GM12878 (cell line): Measurements from ENCODE around the gene LRRTM1.

ENCODE experiments used
- CEBPB ChIP-seq, 2 experiments: fragments of 150-350 bp in 1 of 2; IDR thresholded peaks; 2 replicates each; pipeline ENCODE4 v1.6.1; 2012 to 2014; ENCODE audit warnings: low read depth in 2 of 2, low read length in 2 of 2, borderline replicate concordance in 1 of 2, inconsistent platforms in 1 of 2
- MXI1 ChIP-seq: fragments of 150-350 bp; IDR thresholded peaks from 2 replicates; pipeline ENCODE4 v1.6.1; 2011; ENCODE audit warnings: low read depth, mild to moderate bottlenecking, inconsistent platforms, low read length, improper control_type of control experiment
- NBN ChIP-seq: fragments of 450-650 bp; IDR thresholded peaks from 2 replicates; pipeline ENCODE4 v1.6.1; 2016
- POLR2A ChIP-seq: IDR thresholded peaks from 2 replicates; pipeline ENCODE4 v1.6.1; 2011; ENCODE audit warnings: low read depth, mild to moderate bottlenecking, low read length
- POLR2AphosphoS5 ChIP-seq: IDR thresholded peaks from 2 replicates; pipeline ENCODE4 v1.6.1; 2011; ENCODE audit warnings: mild to moderate bottlenecking, low read length, inconsistent platforms
- RAD21 ChIP-seq: IDR thresholded peaks from 2 replicates; pipeline ENCODE4 v1.6.1; 2011; ENCODE audit warnings: mild to moderate bottlenecking, low read depth, low read length, moderate library complexity; ENCODE audit not compliant: insufficient read depth
- RFX5 ChIP-seq: IDR thresholded peaks from 2 replicates; pipeline ENCODE4 v1.6.1; 2011; ENCODE audit warnings: low read depth, low read length, improper control_type of control experiment
- STAT3 ChIP-seq: IDR thresholded peaks from 2 replicates; pipeline ENCODE4 v1.6.1; 2011; ENCODE audit warnings: low read depth, low read length, improper control_type of control experiment
- TARDBP ChIP-seq: IDR thresholded peaks from 2 replicates; pipeline ENCODE4 v1.6.1; 2016; ENCODE audit warnings: borderline replicate concordance
- ZNF274 ChIP-seq: IDR thresholded peaks from one replicate; pipeline ENCODE4 v1.8.0; 2011; ENCODE audit not compliant: insufficient read length, insufficient read depth
- TF ChIP-seq, protein P1 (sequence below), 3 experiments: IDR thresholded peaks in 2 of 3; conservative IDR thresholded peaks in 1 of 3; 2 replicates each; pipeline ENCODE4 v1.5.1; 2011; ENCODE audit warnings: low read depth in 3 of 3, low read length in 3 of 3, mild to moderate bottlenecking in 3 of 3, control low read depth in 2 of 3, moderate library complexity in 2 of 3, inconsistent platforms in 1 of 3, mixed read lengths in 1 of 3; ENCODE audit not compliant: control insufficient read depth in 2 of 3, insufficient read depth in 1 of 3; ENCODE audit errors: extremely low read depth in 1 of 3
- TF ChIP-seq, protein P2 (sequence below): IDR thresholded peaks from 2 replicates; pipeline ENCODE4 v1.6.1; 2012; ENCODE audit warnings: mild to moderate bottlenecking, low read depth, low read length
- TF ChIP-seq, protein P3 (sequence below): IDR thresholded peaks from 2 replicates; pipeline ENCODE4 v1.6.1; 2011; ENCODE audit warnings: low read depth, low read length, improper control_type of control experiment, borderline replicate concordance

DNA sequence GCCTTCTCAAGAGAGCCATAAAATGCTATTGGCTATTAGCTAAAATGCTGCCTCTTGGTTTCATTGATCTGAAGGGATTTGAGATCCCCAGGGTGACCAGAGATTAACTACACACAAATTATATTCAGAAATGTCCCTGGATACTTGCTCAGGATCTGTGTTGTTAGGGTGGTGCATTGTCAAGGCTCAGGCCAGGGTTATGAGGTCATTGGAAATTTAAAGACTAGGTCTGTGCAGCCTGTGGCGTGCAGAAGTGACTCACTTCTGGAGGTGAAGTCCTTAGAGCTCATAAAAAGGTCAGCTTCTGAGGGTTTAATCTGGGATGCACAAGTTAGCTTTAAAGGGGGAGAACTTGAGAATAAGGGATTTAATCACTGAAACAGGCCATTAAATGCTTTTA, 23.5 kb downstream of the LRRTM1 start:
- TF ChIP-seq CEBPB (IDR thresholded peaks at IDR 0.05; ENCODE audit: borderline replicate concordance in 1 of 2, low read depth in 2 of 2, low read length in 2 of 2) (no peak), POLR2AphosphoS5 (no peak), STAT3 (no peak), NBN (no peak), TARDBP (no peak), RFX5 (no peak), POLR2A (no peak), RAD21 (no peak), MXI1 (no peak), ZNF274 (no peak)
- TF ChIP-seq, protein P1, sequence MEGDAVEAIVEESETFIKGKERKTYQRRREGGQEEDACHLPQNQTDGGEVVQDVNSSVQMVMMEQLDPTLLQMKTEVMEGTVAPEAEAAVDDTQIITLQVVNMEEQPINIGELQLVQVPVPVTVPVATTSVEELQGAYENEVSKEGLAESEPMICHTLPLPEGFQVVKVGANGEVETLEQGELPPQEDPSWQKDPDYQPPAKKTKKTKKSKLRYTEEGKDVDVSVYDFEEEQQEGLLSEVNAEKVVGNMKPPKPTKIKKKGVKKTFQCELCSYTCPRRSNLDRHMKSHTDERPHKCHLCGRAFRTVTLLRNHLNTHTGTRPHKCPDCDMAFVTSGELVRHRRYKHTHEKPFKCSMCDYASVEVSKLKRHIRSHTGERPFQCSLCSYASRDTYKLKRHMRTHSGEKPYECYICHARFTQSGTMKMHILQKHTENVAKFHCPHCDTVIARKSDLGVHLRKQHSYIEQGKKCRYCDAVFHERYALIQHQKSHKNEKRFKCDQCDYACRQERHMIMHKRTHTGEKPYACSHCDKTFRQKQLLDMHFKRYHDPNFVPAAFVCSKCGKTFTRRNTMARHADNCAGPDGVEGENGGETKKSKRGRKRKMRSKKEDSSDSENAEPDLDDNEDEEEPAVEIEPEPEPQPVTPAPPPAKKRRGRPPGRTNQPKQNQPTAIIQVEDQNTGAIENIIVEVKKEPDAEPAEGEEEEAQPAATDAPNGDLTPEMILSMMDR (IDR thresholded peaks at IDR 0.05 in 2 of 3, conservative IDR thresholded peaks at IDR 0.05 in 1 of 3; ENCODE audit: control insufficient read depth in 2 of 3, extremely low read depth in 1 of 3, insufficient read depth in 1 of 3, low read depth in 3 of 3, low read length in 3 of 3), result no peak
- TF ChIP-seq, protein P2, sequence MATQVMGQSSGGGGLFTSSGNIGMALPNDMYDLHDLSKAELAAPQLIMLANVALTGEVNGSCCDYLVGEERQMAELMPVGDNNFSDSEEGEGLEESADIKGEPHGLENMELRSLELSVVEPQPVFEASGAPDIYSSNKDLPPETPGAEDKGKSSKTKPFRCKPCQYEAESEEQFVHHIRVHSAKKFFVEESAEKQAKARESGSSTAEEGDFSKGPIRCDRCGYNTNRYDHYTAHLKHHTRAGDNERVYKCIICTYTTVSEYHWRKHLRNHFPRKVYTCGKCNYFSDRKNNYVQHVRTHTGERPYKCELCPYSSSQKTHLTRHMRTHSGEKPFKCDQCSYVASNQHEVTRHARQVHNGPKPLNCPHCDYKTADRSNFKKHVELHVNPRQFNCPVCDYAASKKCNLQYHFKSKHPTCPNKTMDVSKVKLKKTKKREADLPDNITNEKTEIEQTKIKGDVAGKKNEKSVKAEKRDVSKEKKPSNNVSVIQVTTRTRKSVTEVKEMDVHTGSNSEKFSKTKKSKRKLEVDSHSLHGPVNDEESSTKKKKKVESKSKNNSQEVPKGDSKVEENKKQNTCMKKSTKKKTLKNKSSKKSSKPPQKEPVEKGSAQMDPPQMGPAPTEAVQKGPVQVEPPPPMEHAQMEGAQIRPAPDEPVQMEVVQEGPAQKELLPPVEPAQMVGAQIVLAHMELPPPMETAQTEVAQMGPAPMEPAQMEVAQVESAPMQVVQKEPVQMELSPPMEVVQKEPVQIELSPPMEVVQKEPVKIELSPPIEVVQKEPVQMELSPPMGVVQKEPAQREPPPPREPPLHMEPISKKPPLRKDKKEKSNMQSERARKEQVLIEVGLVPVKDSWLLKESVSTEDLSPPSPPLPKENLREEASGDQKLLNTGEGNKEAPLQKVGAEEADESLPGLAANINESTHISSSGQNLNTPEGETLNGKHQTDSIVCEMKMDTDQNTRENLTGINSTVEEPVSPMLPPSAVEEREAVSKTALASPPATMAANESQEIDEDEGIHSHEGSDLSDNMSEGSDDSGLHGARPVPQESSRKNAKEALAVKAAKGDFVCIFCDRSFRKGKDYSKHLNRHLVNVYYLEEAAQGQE, result no peak
- TF ChIP-seq, protein P3, sequence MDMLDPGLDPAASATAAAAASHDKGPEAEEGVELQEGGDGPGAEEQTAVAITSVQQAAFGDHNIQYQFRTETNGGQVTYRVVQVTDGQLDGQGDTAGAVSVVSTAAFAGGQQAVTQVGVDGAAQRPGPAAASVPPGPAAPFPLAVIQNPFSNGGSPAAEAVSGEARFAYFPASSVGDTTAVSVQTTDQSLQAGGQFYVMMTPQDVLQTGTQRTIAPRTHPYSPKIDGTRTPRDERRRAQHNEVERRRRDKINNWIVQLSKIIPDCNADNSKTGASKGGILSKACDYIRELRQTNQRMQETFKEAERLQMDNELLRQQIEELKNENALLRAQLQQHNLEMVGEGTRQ, result no peak
